ENCODE results near the gene AKAP8L.
"Not testable (repeated sequence)": the region's sequence is repeated elsewhere in the genome, so short reads cannot be mapped to it uniquely, and the experiment has no call there.

Gene AKAP8L

GRCh38 chr19:15352535-15352934 lies 66.3 kb downstream of the AKAP8L start:
- DNase-seq (ENCODE audit: low read depth): not testable (repeated sequence)

GRCh38 chr19:15341328-15341727 lies 77.5 kb downstream of the AKAP8L start:
- not testable (repeated sequence) for DNase-seq (ENCODE audit: low read depth)

- DNase-seq (ENCODE audit: low read depth): no peak
Measured at GRCh38 chr19:15340086-15340485, 78.7 kb downstream of the AKAP8L start.

GRCh38 chr19:15337202-15337601 lies 81.6 kb downstream of the AKAP8L start:
- DNase-seq (ENCODE audit: low read depth): no peak

DNA sequence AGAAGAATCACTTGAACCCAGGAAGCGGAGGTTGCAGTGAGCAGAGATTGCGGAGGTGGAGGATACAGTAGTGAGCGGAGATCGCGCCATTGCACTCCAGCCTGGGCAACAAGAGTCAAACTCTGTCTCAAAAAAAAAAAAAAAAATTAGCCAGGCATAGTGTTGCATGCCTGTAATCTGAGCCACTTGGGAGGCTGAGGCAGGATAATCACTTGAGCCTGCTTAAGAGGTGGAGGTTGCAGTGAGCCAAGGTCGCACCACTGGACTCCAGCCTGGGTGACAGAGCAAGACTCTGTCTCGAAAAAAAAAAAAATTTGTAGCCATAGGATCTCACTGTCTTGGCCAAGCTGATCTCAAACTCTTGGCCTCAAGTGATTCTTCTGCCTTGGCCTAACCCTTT lies 82.8 kb downstream of the AKAP8L start:
- not testable (repeated sequence) for DNase-seq (ENCODE audit: low read depth)

DNA sequence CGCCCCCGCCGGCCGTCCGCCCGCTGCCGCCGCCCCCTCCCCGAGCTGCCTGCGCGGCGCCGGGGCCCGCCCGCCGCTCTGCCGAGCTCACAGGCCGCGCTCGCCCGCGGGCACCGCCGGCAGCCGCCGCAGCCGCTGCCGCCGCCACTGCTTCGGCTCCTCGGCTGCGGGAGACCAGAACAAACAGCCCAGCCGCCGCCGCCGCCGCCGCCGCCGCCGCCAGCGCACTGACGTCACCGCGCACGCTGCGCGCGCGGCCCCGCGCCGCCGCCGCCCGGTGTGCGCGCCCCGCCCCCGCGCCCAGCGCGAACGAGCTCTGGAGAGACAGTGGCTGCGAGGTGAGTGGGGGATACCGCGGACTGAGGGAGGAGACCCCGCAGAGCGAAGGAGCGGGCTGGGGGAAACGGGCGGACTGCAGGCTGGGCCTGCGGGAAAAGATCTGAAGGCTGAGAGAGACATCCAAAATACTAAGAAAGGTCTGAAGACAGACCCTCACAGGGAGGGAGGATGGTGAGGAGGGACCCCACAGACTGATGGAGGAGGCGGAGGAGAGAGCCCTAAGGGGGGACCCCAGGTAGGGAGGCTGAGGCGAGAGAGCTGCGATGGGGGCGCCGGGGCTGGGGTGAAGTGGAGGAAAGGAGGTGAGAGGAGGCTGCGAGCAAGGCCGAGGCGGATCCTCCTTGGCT lies 86.3 kb downstream of the AKAP8L start, which contains the start of gene BRD4:
TSS of gene BRD4 (minus strand) at position 229 of the 686 bp plus-strand sequence. CDS start 59,440 bp downstream, outside the sequence.
- peak; percentile 68 for DNase-seq (ENCODE audit: low read depth)

- DNase-seq (ENCODE audit: low read depth): peak; percentile 46
Measured at GRCh38 chr19:15331419-15332310, 87.1 kb downstream of the AKAP8L start.

GRCh38 chr19:15330801-15331418 lies 87.9 kb downstream of the AKAP8L start:
- DNase-seq (ENCODE audit: low read depth): no peak

Measured in activated T-helper 9 cell treated with anti-CD3 and anti-CD28 coated beads, Interleukin-2, amount 50 U/mL, for 16 hours (primary cell).